Renal cortex interstitium (tissue), 15 donors: ENCODE data around the gene SYNJ2. TPM values are rescaled to one million over a fixed set of nuclear protein-coding genes. Genes with fewer than 3 reads are reported as not detected.
"Not testable (repeated sequence)": the region's sequence is repeated elsewhere in the genome, so short reads cannot be mapped to it uniquely, and the experiment has no call there.

Experiments
- DNase-seq, 11 donors: peaks; one replicate each; pipeline ENCODE4 v3.0.0-alpha.2; 2013; ENCODE audit warnings: low read depth in 9 of 11, low spot score in 4 of 11; ENCODE audit errors: extremely low read depth in 1 of 11
- long read RNA-seq, 16 experiments: transcript quantifications; one replicate each; lab custom pipeline, GENCODE V29; 2026
- polyA plus RNA-seq, 3 donors: library from polyadenylated mRNA; unstranded; fragments of 120-200 nt; gene quantifications; one replicate each; pipeline ENCODE4 v1.2.1, GENCODE V29; 2013; ENCODE audit not compliant: insufficient read length in 3 of 3

SYNJ2 gene, protein sequence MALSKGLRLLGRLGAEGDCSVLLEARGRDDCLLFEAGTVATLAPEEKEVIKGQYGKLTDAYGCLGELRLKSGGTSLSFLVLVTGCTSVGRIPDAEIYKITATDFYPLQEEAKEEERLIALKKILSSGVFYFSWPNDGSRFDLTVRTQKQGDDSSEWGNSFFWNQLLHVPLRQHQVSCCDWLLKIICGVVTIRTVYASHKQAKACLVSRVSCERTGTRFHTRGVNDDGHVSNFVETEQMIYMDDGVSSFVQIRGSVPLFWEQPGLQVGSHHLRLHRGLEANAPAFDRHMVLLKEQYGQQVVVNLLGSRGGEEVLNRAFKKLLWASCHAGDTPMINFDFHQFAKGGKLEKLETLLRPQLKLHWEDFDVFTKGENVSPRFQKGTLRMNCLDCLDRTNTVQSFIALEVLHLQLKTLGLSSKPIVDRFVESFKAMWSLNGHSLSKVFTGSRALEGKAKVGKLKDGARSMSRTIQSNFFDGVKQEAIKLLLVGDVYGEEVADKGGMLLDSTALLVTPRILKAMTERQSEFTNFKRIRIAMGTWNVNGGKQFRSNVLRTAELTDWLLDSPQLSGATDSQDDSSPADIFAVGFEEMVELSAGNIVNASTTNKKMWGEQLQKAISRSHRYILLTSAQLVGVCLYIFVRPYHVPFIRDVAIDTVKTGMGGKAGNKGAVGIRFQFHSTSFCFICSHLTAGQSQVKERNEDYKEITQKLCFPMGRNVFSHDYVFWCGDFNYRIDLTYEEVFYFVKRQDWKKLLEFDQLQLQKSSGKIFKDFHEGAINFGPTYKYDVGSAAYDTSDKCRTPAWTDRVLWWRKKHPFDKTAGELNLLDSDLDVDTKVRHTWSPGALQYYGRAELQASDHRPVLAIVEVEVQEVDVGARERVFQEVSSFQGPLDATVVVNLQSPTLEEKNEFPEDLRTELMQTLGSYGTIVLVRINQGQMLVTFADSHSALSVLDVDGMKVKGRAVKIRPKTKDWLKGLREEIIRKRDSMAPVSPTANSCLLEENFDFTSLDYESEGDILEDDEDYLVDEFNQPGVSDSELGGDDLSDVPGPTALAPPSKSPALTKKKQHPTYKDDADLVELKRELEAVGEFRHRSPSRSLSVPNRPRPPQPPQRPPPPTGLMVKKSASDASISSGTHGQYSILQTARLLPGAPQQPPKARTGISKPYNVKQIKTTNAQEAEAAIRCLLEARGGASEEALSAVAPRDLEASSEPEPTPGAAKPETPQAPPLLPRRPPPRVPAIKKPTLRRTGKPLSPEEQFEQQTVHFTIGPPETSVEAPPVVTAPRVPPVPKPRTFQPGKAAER (N-terminal part only)
- polyA plus RNA-seq, result 10 to 100 TPM; 11.0 to 11.5 (median 11.4) TPM
- long read RNA-seq, donor 1, result 0 reads
- long read RNA-seq, donor 2, result 0 reads
- long read RNA-seq, donor 3, result 0 reads
- long read RNA-seq, donor 4, full-length matches to known transcripts, result 1 of 1 reads
- long read RNA-seq, donor 4, partial matches to known transcripts, result 0 of 1 reads
- long read RNA-seq, donor 4, other reads (novel, unspliced or antisense), result 0 of 1 reads
- long read RNA-seq, donor 5, result 0 reads
- long read RNA-seq, donor 6, partial matches to known transcripts, result 0 of 1 reads
- long read RNA-seq, donor 6, other reads (novel, unspliced or antisense), result 0 of 1 reads
- long read RNA-seq, donor 7, result 0 reads
- long read RNA-seq, donor 8, result 0 reads
- long read RNA-seq, donor 9, partial matches to known transcripts, result 0 of 1 reads
- long read RNA-seq, donor 9, other reads (novel, unspliced or antisense), result 0 of 1 reads
- long read RNA-seq, donor 10, result 0 reads
- long read RNA-seq, donor 11, result 0 reads
- long read RNA-seq, donor 12, partial matches to known transcripts, result 0 of 1 reads
- long read RNA-seq, donor 12, other reads (novel, unspliced or antisense), result 0 of 1 reads
- long read RNA-seq, donor 13, result 0 reads
- long read RNA-seq, donor 14, result 0 reads
- long read RNA-seq, donor 15, full-length matches to known transcripts, result 1 of 1 reads
- long read RNA-seq, donor 15, partial matches to known transcripts, result 0 of 1 reads
- long read RNA-seq, donor 15, other reads (novel, unspliced or antisense), result 0 of 1 reads
- long read RNA-seq, donor 16, result 0 reads

- peak in 8 of 11 donors; percentile 50 to 77 (median 58) for DNase-seq
Observed at GRCh38 chr6:157981395-157982101, at the start of gene SYNJ2. Gene SYNJ2, plus strand, starts transcription at chr6:157981863. Its CDS starts 99 bp downstream, at chr6:157981962.

DNA sequence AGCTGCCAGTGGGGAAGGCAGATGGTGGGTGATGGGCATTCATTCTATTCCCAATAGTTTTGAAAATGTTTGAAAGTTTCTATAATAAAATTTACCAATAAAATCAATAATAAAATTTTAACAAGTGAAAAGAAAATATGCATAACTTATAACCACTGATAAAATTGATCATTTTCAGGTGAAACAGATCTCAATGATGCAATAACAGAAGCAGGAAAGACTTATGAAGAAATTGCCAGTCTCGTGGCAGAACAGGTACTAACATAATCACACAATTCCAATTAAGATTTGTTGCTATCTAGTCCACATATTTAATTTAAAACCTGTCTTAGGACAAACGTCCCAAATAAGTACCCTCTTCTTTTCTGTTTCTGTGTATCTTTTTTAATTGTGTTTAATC lies 45.9 kb upstream of the SYNJ2 start:
- no peak for DNase-seq

- DNase-seq, result no peak
Observed at GRCh38 chr6:157937318-157937717, 44.3 kb upstream of the SYNJ2 start.

DNA sequence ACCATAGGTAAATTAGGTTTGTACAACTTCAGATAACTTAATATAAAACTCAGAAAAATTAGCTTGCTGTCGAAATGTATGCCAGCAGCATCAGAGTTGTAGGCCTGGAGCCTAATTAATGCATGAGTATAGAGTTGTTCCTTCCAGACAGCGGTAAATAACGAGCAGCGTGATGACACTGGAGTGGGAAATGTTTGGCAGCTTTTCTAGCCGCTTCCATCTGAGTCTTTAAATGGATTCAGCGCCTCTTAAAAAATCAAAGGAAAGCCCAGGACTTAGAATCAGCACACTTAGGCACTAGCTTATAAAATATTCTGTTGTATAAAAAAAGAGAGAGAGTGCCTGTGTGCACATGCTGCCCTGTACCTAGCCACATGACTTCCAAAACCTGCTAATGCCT lies 43.7 kb upstream of the SYNJ2 start:
- no peak for DNase-seq

GRCh38 chr6:157940375-157941036 lies 41.2 kb upstream of the SYNJ2 start:
- DNase-seq, result not testable (repeated sequence)

GRCh38 chr6:157941101-157941863 lies 40.4 kb upstream of the SYNJ2 start:
- DNase-seq, result no peak

DNA sequence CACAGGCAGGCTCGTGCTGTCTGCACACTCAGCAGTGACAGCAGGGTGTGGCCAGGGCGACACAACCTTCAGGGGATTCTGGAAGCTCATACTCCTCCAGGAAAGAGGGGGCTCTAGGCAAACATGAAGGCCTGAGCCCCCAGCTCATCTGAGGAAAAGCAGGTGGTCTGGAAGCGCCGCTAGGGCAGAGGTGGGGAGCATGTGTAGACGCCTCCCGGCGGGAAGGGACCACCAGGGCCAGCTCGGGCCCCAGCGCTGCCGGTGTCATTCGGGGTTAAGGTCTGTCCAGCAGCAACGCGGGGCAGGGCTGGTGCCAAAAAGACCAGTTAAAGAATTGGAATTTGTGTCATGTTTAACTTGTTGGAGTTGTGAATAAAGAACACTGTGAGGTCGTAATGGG lies 39.3 kb upstream of the SYNJ2 start:
- DNase-seq, result no peak

DNA sequence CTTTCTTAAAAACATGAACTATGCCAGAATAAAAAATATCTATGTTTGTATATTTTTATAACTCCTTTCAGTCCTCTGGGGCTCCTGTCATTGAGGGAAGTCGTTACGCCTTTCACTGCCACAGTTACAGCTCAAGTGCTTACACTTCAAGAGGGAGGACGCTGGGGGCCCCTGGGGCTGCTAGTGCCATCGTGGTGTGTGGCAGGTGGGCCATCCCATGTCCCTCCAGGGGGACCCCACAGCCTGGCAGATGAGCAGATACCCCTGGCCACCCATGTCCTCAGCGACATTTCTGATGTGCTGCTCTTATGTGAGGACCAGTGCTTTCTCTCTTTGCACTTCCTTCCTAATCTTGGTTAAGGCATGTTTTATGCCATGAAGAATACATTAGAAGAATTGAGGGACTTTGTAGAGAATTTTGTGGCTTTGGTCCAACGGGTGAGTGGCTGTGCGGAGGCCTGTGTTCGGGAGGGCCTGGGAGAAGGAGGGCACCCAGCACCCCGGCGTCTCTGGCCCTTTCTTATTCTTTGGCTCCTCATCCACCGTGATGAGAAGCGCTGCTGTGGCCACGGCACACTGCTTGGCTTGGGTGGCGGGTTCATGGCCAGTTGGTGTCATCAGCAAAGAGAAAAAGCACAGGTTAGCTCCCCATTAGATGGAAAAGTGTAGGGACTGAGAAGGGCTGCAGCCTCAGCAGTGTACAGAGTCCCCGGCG lies 38.3 kb upstream of the SYNJ2 start:
- DNase-seq, result no peak

DNA sequence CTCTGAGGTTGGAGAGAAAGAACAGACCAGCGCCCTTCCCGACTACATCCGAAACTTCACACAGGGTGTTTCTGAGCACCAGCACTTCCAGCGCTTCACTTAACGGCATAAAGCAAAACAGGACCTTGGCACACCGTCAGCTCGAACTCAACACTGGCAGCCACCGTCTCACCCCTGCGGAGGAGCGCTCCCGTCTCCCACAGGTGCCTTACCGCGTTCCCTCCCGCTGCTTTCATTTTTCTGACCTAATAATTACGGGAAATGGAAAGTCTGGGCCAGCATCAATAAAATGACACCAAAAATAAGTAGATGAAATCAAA lies 37.7 kb upstream of the SYNJ2 start:
- DNase-seq, result no peak

GRCh38 chr6:157944983-157945931 lies 36.4 kb upstream of the SYNJ2 start:
- DNase-seq, result no peak

DNA sequence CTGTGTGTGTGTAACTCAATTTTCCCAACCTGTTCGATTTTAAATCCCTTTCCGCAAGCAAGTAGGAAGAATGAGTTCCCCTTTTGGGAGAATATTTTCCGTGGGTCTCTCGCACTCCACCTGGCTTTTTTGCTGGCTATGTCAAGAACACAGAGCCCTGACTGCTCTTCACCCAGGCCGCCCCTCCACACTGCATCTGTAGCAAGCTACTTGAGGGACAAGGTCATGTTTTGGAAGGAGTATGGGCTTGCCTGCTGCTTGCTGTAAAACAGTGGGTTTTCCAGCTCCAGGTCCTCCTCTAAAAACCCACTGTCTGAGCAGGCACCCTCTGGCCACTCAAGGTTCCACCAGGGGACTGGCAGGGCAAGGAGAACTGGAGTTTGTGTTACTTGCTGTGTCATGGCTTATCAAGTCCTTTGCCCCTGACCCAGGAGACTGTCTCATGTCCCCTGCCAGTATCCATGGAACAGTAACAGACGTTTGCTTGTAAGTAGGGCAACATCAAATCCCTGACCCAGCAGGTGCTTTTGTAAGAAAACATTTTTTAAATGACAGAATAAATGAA lies 35.5 kb upstream of the SYNJ2 start:
- DNase-seq, result no peak

DNA sequence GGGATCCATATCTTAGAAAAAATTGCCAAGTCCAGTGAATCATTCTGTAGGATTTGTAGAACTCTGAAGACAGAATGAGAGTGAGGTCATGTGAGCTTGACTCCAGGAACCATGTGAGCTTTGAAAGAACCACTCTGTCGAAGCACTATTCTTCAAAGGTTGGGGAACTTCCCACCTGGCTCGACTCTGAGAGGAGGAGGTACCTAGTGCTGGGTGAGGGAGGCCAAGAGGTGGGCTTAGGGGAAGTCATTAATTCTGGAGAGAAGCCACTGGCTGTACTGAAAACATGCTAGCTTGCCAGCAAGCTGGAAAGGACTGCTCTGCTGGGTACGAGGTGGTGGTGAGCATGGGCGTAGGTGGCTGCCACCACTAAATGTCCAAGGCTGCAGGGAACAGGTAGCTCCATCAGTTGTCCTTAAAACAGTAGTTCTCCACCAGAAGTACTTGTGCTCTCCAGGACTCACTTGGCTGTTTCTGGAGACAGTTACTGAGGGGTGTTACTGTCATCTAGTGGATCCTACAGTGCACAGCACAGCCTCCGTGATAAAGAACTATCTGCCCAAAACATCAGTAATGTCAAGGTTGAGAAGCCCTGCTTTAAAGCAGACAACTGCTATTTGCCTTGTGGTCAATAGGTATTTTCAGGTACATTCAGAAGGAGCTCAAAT lies 34.7 kb upstream of the SYNJ2 start:
- no peak for DNase-seq

DNA sequence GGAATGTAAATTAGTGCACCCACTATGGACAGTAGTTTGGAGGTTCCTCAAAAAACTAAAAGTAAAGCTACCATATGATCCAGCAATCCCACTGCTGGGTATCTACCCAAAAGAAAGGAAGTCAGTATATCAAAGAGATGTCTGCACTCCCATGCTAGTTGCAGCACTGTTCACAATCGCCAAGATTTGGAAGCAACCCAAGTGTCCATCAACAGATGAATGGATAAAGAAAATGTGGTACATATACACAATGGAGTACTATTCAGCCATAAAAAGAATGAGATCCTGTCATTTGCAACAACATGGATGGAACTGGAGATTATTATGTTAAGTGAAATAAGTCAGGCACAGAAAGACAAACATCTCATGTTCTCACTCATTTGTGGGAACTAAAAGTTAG lies 30.8 kb upstream of the SYNJ2 start:
- not testable (repeated sequence) for DNase-seq

DNA sequence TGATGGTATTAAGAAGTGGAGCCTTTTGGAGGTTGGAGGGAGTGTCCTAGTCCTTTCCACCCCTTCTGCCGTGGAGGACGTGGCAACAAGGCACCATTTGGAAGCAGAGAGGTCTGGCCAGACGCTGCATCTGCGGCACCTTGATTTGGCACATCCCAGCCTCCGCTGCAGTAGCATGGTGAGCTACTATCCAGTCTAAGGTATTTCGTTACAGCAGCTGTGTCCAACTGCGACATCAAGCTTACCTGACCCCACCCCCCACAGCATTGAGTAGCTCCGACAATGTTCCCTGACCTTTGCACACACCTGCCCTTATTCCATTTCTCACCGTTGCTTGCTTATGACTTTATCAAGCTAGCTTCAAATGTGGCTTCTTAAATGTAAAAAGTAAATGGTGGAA lies 29.8 kb upstream of the SYNJ2 start:
- no peak for DNase-seq
